SK-N-SH treated with all-trans-retinoic acid at 6 μM for 48 hours (cell line): ENCODE measurements around the gene CPEB3.
"Not testable (repeated sequence)": the region's sequence is repeated elsewhere in the genome, so short reads cannot be mapped to it uniquely, and the experiment has no call there.

ENCODE experiments used
- ATAC-seq: fragments of 200-7000 bp; cut with Tn5 transposase; 3 replicates; pipeline ENCODE4 v1.9.1; 2020; ENCODE audit warnings: mild to moderate bottlenecking, moderate library complexity
- ARNTL ChIP-seq: fragments of 450-650 bp; formaldehyde crosslinking; IDR thresholded peaks from 2 replicates; pipeline ENCODE4 v1.5.0; 2020; ENCODE audit warnings: low read depth, mild to moderate bottlenecking, moderate library complexity, borderline replicate concordance
- BACH2 ChIP-seq: fragments of 250-450 bp; sonication (Bioruptor Pico); IDR thresholded peaks from 2 replicates; pipeline ENCODE4 v1.9.0; 2021; ENCODE audit warnings: mild to moderate bottlenecking, borderline replicate concordance
- CREB5 ChIP-seq: fragments of 250-450 bp; sonication (Bioruptor Pico); IDR thresholded peaks from 2 replicates; pipeline ENCODE4 v1.5.1; 2020; ENCODE audit warnings: low read depth, mild to moderate bottlenecking, moderate library complexity
- CSDC2 ChIP-seq: fragments of 250-450 bp; sonication (Bioruptor Pico); IDR thresholded peaks from 2 replicates; pipeline ENCODE4 v1.5.0; 2020; ENCODE audit warnings: mild to moderate bottlenecking, moderate library complexity
- CSRNP3 ChIP-seq: fragments of 250-450 bp; sonication (Bioruptor Pico); IDR thresholded peaks from 2 replicates; pipeline ENCODE4 v1.5.1; 2021; ENCODE audit warnings: mild to moderate bottlenecking, moderate library complexity
- ESRRG ChIP-seq: fragments of 250-450 bp; sonication (Bioruptor Pico); IDR thresholded peaks from 2 replicates; pipeline ENCODE4 v1.6.1; 2021; ENCODE audit warnings: mild to moderate bottlenecking
- GLIS3 ChIP-seq: fragments of 250-450 bp; sonication (Bioruptor Pico); IDR thresholded peaks from 2 replicates; pipeline ENCODE4 v1.5.0; 2020; ENCODE audit warnings: mild to moderate bottlenecking, moderate library complexity
- ISL1 ChIP-seq: fragments of 250-450 bp; sonication (Bioruptor Pico); IDR thresholded peaks from 2 replicates; pipeline ENCODE4 v2.1.2; 2022; ENCODE audit warnings: mild to moderate bottlenecking, moderate library complexity
- OSR1 ChIP-seq: fragments of 250-450 bp; sonication (Bioruptor Pico); IDR thresholded peaks from 2 replicates; pipeline ENCODE4 v1.8.0; 2022; ENCODE audit warnings: moderate library complexity, mild to moderate bottlenecking, inconsistent platforms
- PATZ1 ChIP-seq: fragments of 250-450 bp; sonication (Bioruptor Pico); IDR thresholded peaks from 2 replicates; pipeline ENCODE4 v1.8.0; 2020; ENCODE audit warnings: mild to moderate bottlenecking, moderate library complexity, borderline replicate concordance
- POU6F1 ChIP-seq: fragments of 250-450 bp; sonication (Bioruptor Pico); IDR thresholded peaks from 2 replicates; pipeline ENCODE4 v1.8.0; 2021; ENCODE audit warnings: low read depth, mild to moderate bottlenecking, moderate library complexity, borderline replicate concordance
- TCF4 ChIP-seq: fragments of 250-450 bp; sonication (Bioruptor Pico); IDR thresholded peaks from 2 replicates; pipeline ENCODE4 v1.8.0; 2021; ENCODE audit warnings: mild to moderate bottlenecking, moderate library complexity, borderline replicate concordance
- TSHZ2 ChIP-seq: fragments of 250-450 bp; sonication (Bioruptor Pico); IDR thresholded peaks from 2 replicates; pipeline ENCODE4 v1.5.0; 2020; ENCODE audit warnings: mild to moderate bottlenecking, moderate library complexity
- ZFP3 ChIP-seq: fragments of 250-450 bp; sonication (Bioruptor Pico); IDR thresholded peaks from 2 replicates; pipeline ENCODE4 v1.5.0; 2020; ENCODE audit warnings: mild to moderate bottlenecking, moderate library complexity
- ZFP30 ChIP-seq: fragments of 450-650 bp; formaldehyde crosslinking; IDR thresholded peaks from 2 replicates; pipeline ENCODE4 v1.5.0; 2022; ENCODE audit warnings: mild to moderate bottlenecking, moderate library complexity
- ZNF565 ChIP-seq: fragments of 450-650 bp; formaldehyde crosslinking; conservative IDR thresholded peaks from 2 replicates; pipeline ENCODE4 v1.5.0; 2020; ENCODE audit warnings: low read depth, mild to moderate bottlenecking, moderate library complexity

Gene CPEB3

GRCh38 chr10:92290837-92291615 is at the start of gene CPEB3, which contains the start of gene MARCHF5:
CPEB3 (minus strand) TSS chr10:92291078; CDS start chr10:92240350, 50,728 bp downstream.
MARCHF5 (plus strand) TSS chr10:92291167; CDS start chr10:92291495, 328 bp downstream.
- TF ChIP-seq POU6F1 (CRISPR knock-in tag) (no peak), TCF4 (no peak), ZFP3 (CRISPR knock-in tag) (0 out of 2 replicates have a peak, but pooled peaks have one; percentile 57)
- TF ChIP-seq, all 23 proteins: peak for 1
- peak; percentile 99 for ATAC-seq

GRCh38 chr10:92329927-92330326 is 39.0 kb upstream of the CPEB3 start:
- not testable (repeated sequence) for ATAC-seq

GRCh38 chr10:92328993-92329392 is 38.1 kb upstream of the CPEB3 start:
- no peak for ATAC-seq
- TF ChIP-seq OSR1 (CRISPR knock-in tag) (no peak), ESRRG (no peak), CSRNP3 (no peak), BACH2 (CRISPR knock-in tag) (no peak), TCF4 (no peak), ZNF565 (CRISPR knock-in tag) (no peak)

GRCh38 chr10:92327445-92328433 is 36.9 kb upstream of the CPEB3 start:
- TF ChIP-seq CREB5 (no peak), BACH2 (CRISPR knock-in tag) (no peak), CSDC2 (CRISPR knock-in tag) (no peak), ESRRG (no peak), TSHZ2 (CRISPR knock-in tag) (no peak), GLIS3 (CRISPR knock-in tag) (no peak), ISL1 (CRISPR knock-in tag) (no peak), PATZ1 (CRISPR knock-in tag) (no peak), ZFP30 (CRISPR knock-in tag) (no peak), CSRNP3 (no peak), ARNTL (CRISPR knock-in tag) (no peak)
- no peak for ATAC-seq
